Airway epithelial cell (primary cell): ENCODE measurements around the gene FBXW2. TPM values are rescaled to one million over a fixed set of nuclear protein-coding genes. Genes with fewer than 3 reads are reported as not detected.

Source experiments
- total RNA-seq: library from RNA; depleted of rRNA; stranded (reverse); fragments of >200 nt; gene quantifications from 2 replicates; pipeline ENCODE4 v1.2.3, GENCODE V29; 2015

FBXW2 gene
- 24.3 and 34.0 TPM in 2 replicates for total RNA-seq

GRCh38 chr9:120792898-120793765, at the start of gene FBXW2:
Gene FBXW2, minus strand, starts transcription at chr9:120793416. Its CDS starts 5,158 bp downstream, at chr9:120788258.

GRCh38 chr9:120714088-120714845, 78.9 kb downstream of the FBXW2 start, which contains the start of gene MEGF9:
Gene MEGF9, minus strand, starts transcription at chr9:120714470. Its CDS starts 112 bp downstream, at chr9:120714358.

Other genes with a start within 250 kb of the FBXW2 start
- 15.3 and 24.3 TPM in 2 replicates for gene CDK5RAP2, start 213.2 kb downstream of the FBXW2 start, total RNA-seq
- 9.8 and 12.1 TPM in 2 replicates for gene MEGF9, start 78.9 kb downstream of the FBXW2 start, total RNA-seq
- 26.7 and 33.4 TPM in 2 replicates for gene PSMD5, start 49.5 kb upstream of the FBXW2 start, total RNA-seq
- gene PHF19, start 83.8 kb upstream of the FBXW2 start, total RNA-seq: 38.4 and 64.8 TPM in 2 replicates
- gene TRAF1, start 133.4 kb upstream of the FBXW2 start, total RNA-seq: 0.42 and 0.46 TPM in 2 replicates